PC-9 (cell line): ENCODE data around the gene TMEM94. TPM values are rescaled to one million over a fixed set of nuclear protein-coding genes. Genes with fewer than 3 reads are reported as not detected.
"Not testable (repeated sequence)": the region's sequence is repeated elsewhere in the genome, so short reads cannot be mapped to it uniquely, and the experiment has no call there.

ENCODE experiments used
- BruUV-seq: library from RNA; stranded (reverse); fragments of 400-500 nt; replicated peaks from 2 replicates; lab custom pipeline; 2021; lab: Mats Ljungman, UMichigan
- CTCF ChIA-PET: fragments of 300-600 bp; sonication (Branson Sonifier 250); formaldehyde crosslinking; loops from one replicate; lab custom pipeline; 2022; ENCODE audit warnings: antibody characterized with exemption; lab: Charles Lee
- POLR2A ChIA-PET: fragments of 300-600 bp; sonication (Branson Sonifier 250); formaldehyde crosslinking; loops from one replicate; lab custom pipeline; 2022; ENCODE audit warnings: antibody characterized with exemption; ENCODE audit not compliant: unreplicated experiment; lab: Charles Lee
- DNase-seq, 2 experiments: peaks; one replicate each; pipeline versions ENCODE4 v3.0.0 to v3.0.0-alpha.2; 2015 to 2022; ENCODE audit warnings: mixed read lengths in 1 of 2
- H2AFZ ChIP-seq: fragments of 200-600 bp; sonication (generic); 2 replicates; pipeline ENCODE4 v1.8.1; 2017; ENCODE audit warnings: antibody characterized with exemption
- H3F3A ChIP-seq: fragments of 200-600 bp; sonication (generic); 2 replicates; pipeline ENCODE4 v1.8.1; 2017; ENCODE audit warnings: antibody characterized with exemption, mild to moderate bottlenecking, low read depth; ENCODE audit not compliant: insufficient read depth
- H3K27ac ChIP-seq: fragments of 200-600 bp; sonication (generic); 2 replicates; pipeline ENCODE4 v1.6.1; 2016; ENCODE audit warnings: mixed run types
- H3K27me3 ChIP-seq: fragments of 200-600 bp; sonication (generic); 2 replicates; pipeline ENCODE4 v1.6.1; 2016; ENCODE audit warnings: low read depth, mixed run types; ENCODE audit not compliant: insufficient read depth
- H3K36me3 ChIP-seq: fragments of 200-600 bp; sonication (generic); 2 replicates; pipeline ENCODE4 v1.6.1; 2016; ENCODE audit warnings: low read depth, mixed run types
- H3K4me1 ChIP-seq: fragments of 200-600 bp; sonication (generic); replicated peaks from 2 replicates; pipeline ENCODE4 v1.6.1; 2016; ENCODE audit warnings: mixed run types; ENCODE audit not compliant: insufficient read depth
- H3K4me2 ChIP-seq: fragments of 200-600 bp; sonication (generic); 2 replicates; pipeline ENCODE4 v1.6.1; 2017; ENCODE audit warnings: mixed run types
- H3K4me3 ChIP-seq: fragments of 200-600 bp; sonication (generic); 2 replicates; pipeline ENCODE4 v1.6.1; 2016; ENCODE audit warnings: mixed run types
- H3K79me2 ChIP-seq: fragments of 200-600 bp; sonication (generic); 2 replicates; pipeline ENCODE4 v1.6.1; 2017; ENCODE audit warnings: low read depth, mixed run types
- H3K9me2 ChIP-seq: fragments of 200-600 bp; sonication (generic); 2 replicates; pipeline ENCODE4 v1.8.1; 2017; ENCODE audit warnings: mild to moderate bottlenecking; ENCODE audit not compliant: insufficient read depth
- H3K9me3 ChIP-seq: fragments of 200-600 bp; sonication (generic); 2 replicates; pipeline ENCODE4 v1.8.1; 2016; ENCODE audit warnings: low read depth; ENCODE audit not compliant: insufficient read depth
- H4K20me1 ChIP-seq: fragments of 200-600 bp; sonication (generic); 2 replicates; pipeline ENCODE4 v1.8.1; 2017; ENCODE audit not compliant: insufficient read depth
- CTCF ChIP-seq: fragments of 200-600 bp; sonication (generic); conservative IDR thresholded peaks from 2 replicates; pipeline ENCODE4 v1.6.1; 2017; ENCODE audit warnings: mixed run types, antibody characterized with exemption, mild to moderate bottlenecking, moderate library complexity
- EZH2 ChIP-seq: fragments of 200-600 bp; sonication (generic); IDR thresholded peaks from 2 replicates; pipeline ENCODE4 v1.8.0; 2017; ENCODE audit warnings: antibody characterized with exemption, low read depth
- intact Hi-C: fragments of 100-400 bp; cut with micrococcal nuclease; formaldehyde crosslinking; loops from one replicate; pipeline ENCODE4 v1.10.0; 2022; ENCODE audit not compliant: unreplicated experiment
- total RNA-seq: library from RNA; stranded (reverse); gene quantifications from 2 replicates; pipeline ENCODE4 v1.2.3, GENCODE V29; 2021

The TMEM94 gene
- total RNA-seq, 1 experiment from 2014 or later: 78.9 TPM

- Histone ChIP-seq H3K4me1 (peaks cover 17% of the 10 kb centered on the region), H3K9me3 (no peaks in the 10 kb centered on the region), H3K79me2 (no peaks in the 10 kb centered on the region), H4K20me1 (no peaks in the 10 kb centered on the region), H3F3A (peaks cover 16% of the 10 kb centered on the region), H3K27me3 (no peaks in the 10 kb centered on the region), H2AFZ (no peak overlapping the region), H3K27ac (no peak overlapping the region), H3K9me2 (0 out of 2 replicates have a peak, but pooled peaks cover 2% of the 10 kb centered on the region), H3K4me3 (no peak overlapping the region), H3K4me2 (no peak overlapping the region), H3K36me3 (no peaks in the 10 kb centered on the region)
- DNase-seq: no peak
- BruUV-seq: no TSS peak
- ChIA-PET POLR2A (interaction anchor here (0.7 kb wide), 1 partner anchor 168 kb away, joined by 5 read pairs; no protein-coding TSS in a partner anchor), CTCF (interaction anchor here (0.6 kb wide), 2 partner anchors 52 to 678 kb away, joined by 3 read pairs; no protein-coding TSS in a partner anchor)
- TF ChIP-seq EZH2: no peak
- no peak for TF ChIP-seq CTCF
- intact Hi-C loops: no loop called here
Measured at GRCh38 chr17:75433218-75433783, 23.1 kb upstream of the TMEM94 start.

- H3K27me3 ChIP-seq, H2AFZ ChIP-seq, BruUV-seq, H3K9me3 ChIP-seq, H3K4me3 ChIP-seq, H3K79me2 ChIP-seq, H3K36me3 ChIP-seq, DNase-seq, POLR2A ChIA-PET, intact Hi-C loops, H4K20me1 ChIP-seq, H3K4me2 ChIP-seq, H3K9me2 ChIP-seq, H3K27ac ChIP-seq: not testable (repeated sequence)
- CTCF ChIA-PET: interaction anchor here (0.7 kb wide), 1 partner anchor 14 kb away, joined by 9 read pairs; no protein-coding TSS in a partner anchor
- H3F3A ChIP-seq: peaks cover 16% of the 10 kb centered on the region
- H3K4me1 ChIP-seq: peaks cover 17% of the 10 kb centered on the region
Measured at GRCh38 chr17:75434433-75434832, 22.0 kb upstream of the TMEM94 start.

- intact Hi-C loops, CTCF ChIA-PET, H3K9me3 ChIP-seq, H3K4me2 ChIP-seq, H3K27ac ChIP-seq, H3K4me3 ChIP-seq, H3K79me2 ChIP-seq, DNase-seq, BruUV-seq, H4K20me1 ChIP-seq, H3K36me3 ChIP-seq, H2AFZ ChIP-seq, POLR2A ChIA-PET, H3K9me2 ChIP-seq, H3K27me3 ChIP-seq: not testable (repeated sequence)
- H3F3A ChIP-seq: peaks cover 17% of the 10 kb centered on the region
- H3K4me1 ChIP-seq: peaks cover 13% of the 10 kb centered on the region
Measured at GRCh38 chr17:75437404-75437803, 19.0 kb upstream of the TMEM94 start.

- Histone ChIP-seq H3K4me2 (no peak overlapping the region), H3K27ac (no peak overlapping the region), H3K4me1 (peaks cover 18% of the 10 kb centered on the region), H3F3A (peaks cover 21% of the 10 kb centered on the region), H2AFZ (no peak overlapping the region), H3K4me3 (no peak overlapping the region), H4K20me1 (no peaks in the 10 kb centered on the region), H3K9me2 (0 out of 2 replicates have a peak, but pooled peaks cover 2% of the 10 kb centered on the region), H3K27me3 (no peaks in the 10 kb centered on the region), H3K9me3 (no peaks in the 10 kb centered on the region), H3K79me2 (no peaks in the 10 kb centered on the region), H3K36me3 (no peaks in the 10 kb centered on the region)
- TF ChIP-seq EZH2: no peak
- TF ChIP-seq CTCF: no peak
- ChIA-PET CTCF (no interaction called here), POLR2A (interaction anchor here (0.6 kb wide), 1 partner anchor 32 kb away, joined by 13 read pairs; no protein-coding TSS in a partner anchor)
- no peak for DNase-seq
- intact Hi-C loops: no loop called here
- BruUV-seq: no TSS peak
Measured at GRCh38 chr17:75439287-75439686, 17.1 kb upstream of the TMEM94 start.
